RWPE1 (cell line): ENCODE measurements around the gene APH1A.
A peak's percentile ranks its signal among the peaks of the same experiment; 100 is the strongest.
"Not testable (repeated sequence)": the region's sequence is repeated elsewhere in the genome, so short reads cannot be mapped to it uniquely, and the experiment has no call there.

Experiments
- CTCF ChIA-PET: fragments of 350-600 bp; sonication (Branson Sonifier 250); formaldehyde crosslinking; extraction: SDS; loops from one replicate; lab custom pipeline; 2021; lab: Yijun Ruan, JAX
- POLR2A ChIA-PET: fragments of 400-600 bp; formaldehyde crosslinking; extraction: SDS; loops from one replicate; lab custom pipeline; 2020; ENCODE audit warnings: antibody characterized with exemption; ENCODE audit not compliant: low non-redundant PET; lab: Yijun Ruan, JAX
- DNase-seq: peaks from one replicate; pipeline ENCODE4 v3.0.0; 2012; ENCODE audit warnings: low spot score
- H3K27ac ChIP-seq: fragments of 450-650 bp; 2 replicates; pipeline ENCODE4 v1.5.1; 2017
- TF ChIP-seq, protein P1 (sequence below): fragments of 450-650 bp; conservative IDR thresholded peaks from 2 replicates; pipeline ENCODE4 v1.5.1; 2017; ENCODE audit warnings: low read depth, mild to moderate bottlenecking

APH1A gene

DNA sequence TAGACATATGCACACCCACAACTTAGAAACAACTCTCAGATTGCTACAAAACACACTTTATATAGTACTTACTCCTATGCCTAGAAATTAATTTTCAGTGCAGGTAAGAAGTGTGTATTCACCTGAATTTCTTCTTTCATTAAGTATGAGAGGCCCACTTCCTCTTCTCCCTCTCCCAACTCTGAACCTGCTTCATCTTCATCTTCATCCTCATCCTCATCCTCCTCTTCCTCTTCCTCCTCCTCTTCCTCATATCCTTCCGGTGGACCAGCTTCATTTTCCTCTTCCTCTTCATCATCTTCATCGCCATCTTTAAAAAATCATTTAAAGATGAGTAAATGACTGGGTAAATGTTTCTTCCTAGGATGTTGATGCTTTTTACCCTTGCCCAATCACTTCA, 42.3 kb downstream of the APH1A start:
- POLR2A ChIA-PET: no interaction called here

GRCh38 chr1:150225546-150225945, 43.3 kb downstream of the APH1A start:
- TF ChIP-seq, protein P1, sequence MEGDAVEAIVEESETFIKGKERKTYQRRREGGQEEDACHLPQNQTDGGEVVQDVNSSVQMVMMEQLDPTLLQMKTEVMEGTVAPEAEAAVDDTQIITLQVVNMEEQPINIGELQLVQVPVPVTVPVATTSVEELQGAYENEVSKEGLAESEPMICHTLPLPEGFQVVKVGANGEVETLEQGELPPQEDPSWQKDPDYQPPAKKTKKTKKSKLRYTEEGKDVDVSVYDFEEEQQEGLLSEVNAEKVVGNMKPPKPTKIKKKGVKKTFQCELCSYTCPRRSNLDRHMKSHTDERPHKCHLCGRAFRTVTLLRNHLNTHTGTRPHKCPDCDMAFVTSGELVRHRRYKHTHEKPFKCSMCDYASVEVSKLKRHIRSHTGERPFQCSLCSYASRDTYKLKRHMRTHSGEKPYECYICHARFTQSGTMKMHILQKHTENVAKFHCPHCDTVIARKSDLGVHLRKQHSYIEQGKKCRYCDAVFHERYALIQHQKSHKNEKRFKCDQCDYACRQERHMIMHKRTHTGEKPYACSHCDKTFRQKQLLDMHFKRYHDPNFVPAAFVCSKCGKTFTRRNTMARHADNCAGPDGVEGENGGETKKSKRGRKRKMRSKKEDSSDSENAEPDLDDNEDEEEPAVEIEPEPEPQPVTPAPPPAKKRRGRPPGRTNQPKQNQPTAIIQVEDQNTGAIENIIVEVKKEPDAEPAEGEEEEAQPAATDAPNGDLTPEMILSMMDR: no peak
- ChIA-PET CTCF (interaction anchor here (0.6 to 1.8 kb wide), 2 partner anchors 8 to 23 kb away, joined by 4 to 6 read pairs; no protein-coding TSS in a partner anchor), POLR2A (no interaction called here)
- no peak for DNase-seq
- H3K27ac ChIP-seq: no peak overlapping the region

More for the DNA sequence above, 42.3 kb downstream of the APH1A start:
- no peak overlapping the region for H3K27ac ChIP-seq
- no peak for DNase-seq
- CTCF ChIA-PET: no interaction called here
- TF ChIP-seq, protein P1: no peak

DNA sequence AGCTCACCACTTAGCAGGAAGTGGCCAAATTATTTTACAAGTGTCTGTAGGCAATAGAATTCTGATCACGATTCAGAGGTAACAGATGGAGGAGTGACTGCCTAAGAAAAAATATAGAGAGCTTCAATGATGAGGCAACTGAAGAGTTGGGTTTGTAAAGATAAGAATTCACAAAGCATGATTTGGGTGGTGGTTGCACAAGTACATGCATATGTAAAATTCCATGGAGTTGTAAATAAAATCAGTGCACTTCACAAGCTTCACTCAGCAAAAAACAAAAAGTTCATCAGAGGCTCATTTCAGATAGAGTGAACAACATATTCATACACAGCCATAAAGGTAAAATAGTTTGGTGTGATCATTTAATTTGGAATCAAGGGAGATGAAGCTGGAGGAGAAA, 43.8 kb downstream of the APH1A start:
- H3K27ac ChIP-seq: no peak overlapping the region
- ChIA-PET POLR2A (no interaction called here), CTCF (interaction anchor here (0.7 to 1.8 kb wide), 2 partner anchors 9 to 65 kb away, joined by 6 to 8 read pairs; no protein-coding TSS in a partner anchor)
- no peak for DNase-seq
- TF ChIP-seq, protein P1: no peak

GRCh38 chr1:150221552-150221951, 47.3 kb downstream of the APH1A start:
- POLR2A ChIA-PET: no interaction called here
- TF ChIP-seq, protein P1: peak; percentile 20; the same call in 1 of the 2 replicates
- CTCF ChIA-PET: no interaction called here
- H3K27ac ChIP-seq: no peak overlapping the region
- peak; percentile 10 for DNase-seq

- CTCF ChIA-PET, DNase-seq, H3K27ac ChIP-seq, POLR2A ChIA-PET: not testable (repeated sequence)
Observed at GRCh38 chr1:150215855-150216254, 53.0 kb downstream of the APH1A start.
